Suprapubic skin (tissue), 4 donors: Measurements from ENCODE around the gene IRF4. TPM values are rescaled to one million over a fixed set of nuclear protein-coding genes. Genes with fewer than 3 reads are reported as not detected.
A peak's percentile ranks its signal among the peaks of the same experiment; 100 is the strongest.

Experiments
- DNase-seq, 2 donors: peaks; one replicate each; pipeline ENCODE4 v3.0.0-alpha.2; 2019; ENCODE audit warnings: low spot score in 2 of 2
- H3K27ac ChIP-seq: fragments of 200-600 bp; sonication (generic); one replicate; pipeline ENCODE4 v1.5.1; 2019
- H3K27me3 ChIP-seq: fragments of 200-600 bp; sonication (generic); one replicate; pipeline ENCODE4 v1.5.1; 2019
- H3K36me3 ChIP-seq: fragments of 200-600 bp; sonication (generic); one replicate; pipeline ENCODE4 v1.5.1; 2019
- H3K4me1 ChIP-seq: fragments of 200-600 bp; sonication (generic); one replicate; pipeline ENCODE4 v1.5.1; 2019
- H3K4me3 ChIP-seq: fragments of 200-600 bp; sonication (generic); one replicate; pipeline ENCODE4 v1.5.1; 2019; ENCODE audit warnings: mild to moderate bottlenecking
- H3K9me3 ChIP-seq: fragments of 200-600 bp; sonication (generic); one replicate; pipeline ENCODE4 v1.5.1; 2019
- CTCF ChIP-seq, 2 donors: fragments of 200-600 bp in 1 of 2; fragments of 450-650 bp in 1 of 2; sonication (generic) in 1 of 2; IDR thresholded peaks; one replicate each; pipeline ENCODE4 v1.5.1; 2016 to 2019; ENCODE audit warnings: antibody characterized with exemption in 2 of 2, mild to moderate bottlenecking in 1 of 2, moderate library complexity in 1 of 2
- EP300 ChIP-seq: sonication (generic); formaldehyde crosslinking; IDR thresholded peaks from one replicate; pipeline ENCODE4 v1.6.1; 2017; ENCODE audit warnings: antibody characterized with exemption
- POLR2A ChIP-seq, 2 donors: fragments of 450-650 bp; IDR thresholded peaks; one replicate each; pipeline ENCODE4 v1.6.1; 2017; ENCODE audit warnings: antibody characterized with exemption in 2 of 2, mild to moderate bottlenecking in 2 of 2, moderate library complexity in 2 of 2
- POLR2AphosphoS5 ChIP-seq, 3 donors: sonication (generic); formaldehyde crosslinking; IDR thresholded peaks; one replicate each; pipeline ENCODE4 v1.6.1; 2017; ENCODE audit warnings: antibody characterized with exemption in 3 of 3
- WGBS: methylation state at CpG from one replicate; pipeline ENCODE4 v1.1.5; 2018; 5-methylcytosine and 5-hydroxymethylcytosine counted together
- total RNA-seq, 4 donors: library from RNA; depleted of rRNA; stranded (reverse); fragments of >200 nt; gene quantifications; one replicate each; pipeline ENCODE4 v1.1.0, GENCODE V29; 2016

IRF4 gene
- total RNA-seq, 4 donors from 2014 or later: 17.3 to 22.8 (median 20.4) TPM

GRCh38 chr6:454148-454991 is 62.8 kb downstream of the IRF4 start:
- 61% methylated on average over 5 of the region's 5 CpGs for WGBS
- peak overlapping the region; percentile 61 for H3K27ac ChIP-seq

GRCh38 chr6:455006-455585 is 63.5 kb downstream of the IRF4 start:
- no peak for DNase-seq
- no peaks in the 10 kb centered on the region for H3K9me3 ChIP-seq

More at GRCh38 chr6:454148-454991, 62.8 kb downstream of the IRF4 start:
- H3K4me3 ChIP-seq: no peak overlapping the region
- no peaks in the 10 kb centered on the region for H3K4me1 ChIP-seq
- H3K36me3 ChIP-seq: no peaks in the 10 kb centered on the region
- peaks cover 4% of the 10 kb centered on the region for H3K27me3 ChIP-seq
- no peak for TF ChIP-seq POLR2A (IDR thresholded peaks at IDR 0.05)
- no peak for TF ChIP-seq CTCF (IDR thresholded peaks at IDR 0.05)
- no peak for TF ChIP-seq EP300
- DNase-seq: no peak
- no peaks in the 10 kb centered on the region for H3K9me3 ChIP-seq

GRCh38 chr6:455835-456234 is 64.3 kb downstream of the IRF4 start:
- Histone ChIP-seq H3K4me1 (no peaks in the 10 kb centered on the region), H3K27me3 (peaks cover 4% of the 10 kb centered on the region), H3K4me3 (no peak overlapping the region), H3K27ac (no peak overlapping the region), H3K36me3 (no peaks in the 10 kb centered on the region), H3K9me3 (no peaks in the 10 kb centered on the region)
- TF ChIP-seq POLR2A (IDR thresholded peaks at IDR 0.05) (no peak), EP300 (no peak), POLR2AphosphoS5 (IDR thresholded peaks at IDR 0.05) (no peak), CTCF (IDR thresholded peaks at IDR 0.05) (no peak)
- DNase-seq: no peak
- WGBS: 92% methylated on average over 8 of the region's 8 CpGs

More at GRCh38 chr6:455006-455585, 63.5 kb downstream of the IRF4 start:
- Histone ChIP-seq H3K27ac (no peak overlapping the region), H3K4me3 (no peak overlapping the region), H3K27me3 (peaks cover 4% of the 10 kb centered on the region), H3K36me3 (no peaks in the 10 kb centered on the region), H3K4me1 (no peaks in the 10 kb centered on the region)
- whole genome bisulfite sequencing: 91% methylated on average over 11 of the region's 11 CpGs
- no peak for TF ChIP-seq POLR2AphosphoS5 (IDR thresholded peaks at IDR 0.05)
- no peak for TF ChIP-seq CTCF (IDR thresholded peaks at IDR 0.05)
- TF ChIP-seq POLR2A (IDR thresholded peaks at IDR 0.05): no peak
- no peak for TF ChIP-seq EP300

GRCh38 chr6:456358-456867 is 64.9 kb downstream of the IRF4 start:
- Histone ChIP-seq H3K4me3 (no peak overlapping the region), H3K27me3 (peaks cover 9% of the 10 kb centered on the region), H3K9me3 (no peaks in the 10 kb centered on the region), H3K4me1 (no peaks in the 10 kb centered on the region), H3K36me3 (no peaks in the 10 kb centered on the region), H3K27ac (no peak overlapping the region)
- no peak for DNase-seq
- WGBS: 94% methylated on average over 5 of the region's 5 CpGs
- no peak for TF ChIP-seq POLR2AphosphoS5 (IDR thresholded peaks at IDR 0.05)

- Histone ChIP-seq H3K4me3 (no peak overlapping the region), H3K27ac (no peak overlapping the region), H3K9me3 (no peaks in the 10 kb centered on the region), H3K4me1 (no peaks in the 10 kb centered on the region), H3K27me3 (peaks cover 9% of the 10 kb centered on the region), H3K36me3 (no peaks in the 10 kb centered on the region)
- DNase-seq: no peak
- WGBS: 85% methylated on average over 4 of the region's 4 CpGs
- TF ChIP-seq POLR2A (IDR thresholded peaks at IDR 0.05): no peak
- no peak for TF ChIP-seq POLR2AphosphoS5 (IDR thresholded peaks at IDR 0.05)
- no peak for TF ChIP-seq EP300
- no peak for TF ChIP-seq CTCF (IDR thresholded peaks at IDR 0.05)
These were observed 65.3 kb downstream of the IRF4 start for GRCh38 chr6:456887-457286.

Other genes with a start within 250 kb of the IRF4 start
- gene DUSP22, start 99.3 kb upstream of the IRF4 start, total RNA-seq: 10 to 100 TPM; 53.3 to 95.2 (median 71.3) TPM